K562 (cell line): ENCODE measurements around the gene DPM1. TPM values are rescaled to one million over a fixed set of nuclear protein-coding genes. Genes with fewer than 3 reads are reported as not detected.

Experiments
- ATAC-seq: fragments of 200-7000 bp; cut with Tn5 transposase; 3 replicates; pipeline ENCODE4 v1.9.1; 2020; ENCODE audit warnings: moderate library complexity
- BruUV-seq: library from RNA; stranded (reverse); fragments of 400-500 nt; replicated peaks from 2 replicates; lab custom pipeline; 2021; lab: Mats Ljungman, UMichigan
- CTCF ChIA-PET: fragments of 300-600 bp; formaldehyde crosslinking; extraction: SDS; loops from one replicate; lab custom pipeline; 2021; ENCODE audit warnings: low intra/inter-chr PET ratio; lab: Yijun Ruan, JAX
- POLR2A ChIA-PET: fragments of 300-600, 350-650 bp; sonication (Branson Sonifier 250); formaldehyde crosslinking; extraction: SDS; loops from one replicate; lab custom pipeline; 2021; ENCODE audit warnings: antibody characterized with exemption, inconsistent platforms; lab: Yijun Ruan, JAX
- DNase-seq, 4 experiments: peaks; one replicate each; pipeline versions ENCODE4 v3.0.0 to v3.0.0-alpha.2; 2011 to 2018; ENCODE audit warnings: low spot score in 3 of 4, mixed read lengths in 3 of 4; ENCODE audit errors: extremely low read depth in 1 of 4
- FAIRE-seq: peaks from 2 replicates; lab custom pipeline; 2011; peaks lifted over from hg19 to GRCh38; lab: Jason Lieb, UNC
- H2AFZ ChIP-seq: 2 replicates; pipeline ENCODE4 v1.6.0; 2011; ENCODE audit warnings: low read depth, low read length, control low read depth, inconsistent platforms
- H3K27ac ChIP-seq: fragments of 200-600 bp; 3 replicates; pipeline ENCODE4 v1.8.0; 2011; ENCODE audit warnings: low read depth, mild to moderate bottlenecking, control low read depth, inconsistent platforms, low read length, moderate library complexity, mixed read lengths; ENCODE audit errors: extremely low read depth
- H3K27me3 ChIP-seq, 2 experiments: fragments of 300-600 bp in 1 of 2; 2 replicates in 1 of 2; 3 replicates in 1 of 2; pipeline versions ENCODE4 v1.6.0 to v1.8.0; 2011; ENCODE audit warnings: inconsistent platforms in 2 of 2, low read length in 2 of 2, mild to moderate bottlenecking in 1 of 2, mixed read lengths in 1 of 2, moderate library complexity in 1 of 2; ENCODE audit not compliant: control insufficient read depth in 2 of 2, insufficient read depth in 2 of 2
- H3K36me3 ChIP-seq: fragments of 300-600 bp; 3 replicates; pipeline ENCODE4 v1.8.0; 2011; ENCODE audit warnings: mild to moderate bottlenecking, low read length, inconsistent platforms; ENCODE audit not compliant: control insufficient read depth, insufficient read depth
- H3K4me1 ChIP-seq, 2 experiments: fragments of 200-600 bp in 1 of 2; replicated peaks in 1 of 2; 2 replicates in 1 of 2; 3 replicates in 1 of 2; pipeline versions ENCODE4 v1.5.1 to v1.8.0; 2011; ENCODE audit warnings: inconsistent platforms in 2 of 2, low read length in 2 of 2, mild to moderate bottlenecking in 1 of 2, mixed read lengths in 1 of 2, moderate library complexity in 1 of 2; ENCODE audit not compliant: control insufficient read depth in 2 of 2, insufficient read depth in 2 of 2
- H3K4me2 ChIP-seq: 2 replicates; pipeline ENCODE4 v1.6.1; 2011; ENCODE audit warnings: low read length, control low read depth, inconsistent platforms, mixed read lengths; ENCODE audit not compliant: insufficient read depth
- H3K4me3 ChIP-seq: fragments of 200-600 bp; sonication (generic), shearing (Covaris generic); 2 replicates; pipeline ENCODE4 v1.5.1; 2016; ENCODE audit warnings: control low read depth, inconsistent platforms
- H3K79me2 ChIP-seq: fragments of 200-600 bp; 3 replicates; pipeline ENCODE4 v1.8.0; 2011; ENCODE audit warnings: low read length, inconsistent platforms; ENCODE audit not compliant: control insufficient read depth, insufficient read depth
- H3K9ac ChIP-seq, 2 experiments: 2 replicates each; pipeline versions ENCODE4 v1.6.0 to v1.6.1; 2011; ENCODE audit warnings: low read depth in 2 of 2, low read length in 2 of 2, control low read depth in 1 of 2, inconsistent platforms in 1 of 2, mild to moderate bottlenecking in 1 of 2, mixed read lengths in 1 of 2; ENCODE audit not compliant: insufficient read depth in 1 of 2
- H3K9me1 ChIP-seq: one replicate; pipeline ENCODE4 v1.6.0; 2011; ENCODE audit warnings: inconsistent platforms, mild to moderate bottlenecking, low read length, moderate library complexity; ENCODE audit not compliant: control insufficient read depth, insufficient read depth
- H3K9me3 ChIP-seq: replicated peaks from 2 replicates; pipeline ENCODE4 v1.5.1; 2011; ENCODE audit warnings: low read depth, low read length, inconsistent platforms; ENCODE audit not compliant: control insufficient read depth, insufficient read depth
- H4K20me1 ChIP-seq: replicated peaks from 2 replicates; pipeline ENCODE4 v1.6.1; 2011; ENCODE audit warnings: low read length, inconsistent platforms, mixed read lengths; ENCODE audit not compliant: control insufficient read depth, insufficient read depth
- CREB1 ChIP-seq, 2 experiments: sonication (generic) in 1 of 2; formaldehyde crosslinking in 1 of 2; IDR thresholded peaks; 2 replicates each; pipeline versions ENCODE4 v1.6.1 to v1.8.0; 2012 to 2022; ENCODE audit warnings: inconsistent platforms in 1 of 2, mild to moderate bottlenecking in 1 of 2, missing genetic modification reagents in 1 of 2, moderate library complexity in 1 of 2
- NCOA6 ChIP-seq: fragments of 450-650 bp; IDR thresholded peaks from 2 replicates; pipeline ENCODE4 v1.6.1; 2017; ENCODE audit warnings: mild to moderate bottlenecking
- ZNF316 ChIP-seq: fragments of 450-650 bp; IDR thresholded peaks from 2 replicates; pipeline ENCODE4 v1.6.1; 2016
- ZNF324 ChIP-seq: fragments of 250-450 bp; sonication (Bioruptor Pico); IDR thresholded peaks from 2 replicates; pipeline ENCODE4 v1.4.0; 2020; ENCODE audit warnings: mild to moderate bottlenecking
- WGBS: fragments of 100-300 bp; shearing (Covaris generic); methylation state at CpG from one replicate; pipeline ENCODE4 v1.1.6; 2016; ENCODE audit warnings: low coverage, mixed read lengths; ENCODE audit not compliant: insufficient coverage; ENCODE audit errors: missing lambda C conversion rate; 5-methylcytosine and 5-hydroxymethylcytosine counted together
- in situ Hi-C: fragments of 300-500 bp; cut with MboI; formaldehyde crosslinking; loops from 4 replicates; pipeline ENCODE4 v1.15.0; 2018; ENCODE audit warnings: inconsistent platforms, mixed read lengths
- intact Hi-C: fragments of 100-400 bp; cut with micrococcal nuclease; formaldehyde crosslinking; loops from 2 replicates; pipeline ENCODE4 v1.14.2; 2022
- polyA plus RNA-seq, 8 experiments: library from polyadenylated mRNA; depleted of rRNA in 4 of 8; stranded (reverse) in 5 of 8; unstranded in 3 of 8; fragments of >200 nt; fragmentation: Nextera tagmentation in 2 of 8; fragmentation: Illumina TruSeq in 1 of 8; extraction: Ambion mirVana in 2 of 8; extraction: Trizol in 1 of 8; gene quantifications; 2 replicates each; pipeline versions ENCODE4 v1.2.1 to v1.2.3, GENCODE V29; 2011 to 2014; ENCODE audit warnings: inconsistent platforms in 1 of 8, missing spikeins in 1 of 8
- total RNA-seq, 7 experiments: library from RNA; depleted of rRNA in 6 of 7; stranded (reverse); fragments of >200 nt in 6 of 7; fragmentation: Illumina TruSeq in 2 of 7; extraction: Trizol in 2 of 7; gene quantifications; 2 replicates each; pipeline versions ENCODE4 v1.2.1 to v1.2.3, GENCODE V29; 2011 to 2021; ENCODE audit warnings: low replicate concordance in 1 of 7
- TF ChIP-seq, protein P1 (sequence below), 3 experiments: fragments of 200-800 bp in 1 of 3; sonication (Bioruptor generic) in 1 of 3; sonication (generic) in 1 of 3; formaldehyde crosslinking in 1 of 3; IDR thresholded peaks; 2 replicates each; pipeline versions ENCODE4 v1.6.1 to v1.8.0; 2016 to 2022; ENCODE audit warnings: mild to moderate bottlenecking in 2 of 3, missing compliant biosample characterization in 2 of 3, missing genetic modification characterization in 2 of 3, missing genetic modification reagents in 1 of 3
- TF ChIP-seq, protein P2 (sequence below): fragments of 450-650 bp; formaldehyde crosslinking; IDR thresholded peaks from 2 replicates; pipeline ENCODE4 v1.4.0; 2020; ENCODE audit warnings: mild to moderate bottlenecking

The DPM1 gene
- total and polyA plus RNA-seq, 9 of the 15 experiments (the other 6 are each of a cell fraction or from before 2014, with no cell fraction given): 75.2 to 190 (median 153) TPM

DNA sequence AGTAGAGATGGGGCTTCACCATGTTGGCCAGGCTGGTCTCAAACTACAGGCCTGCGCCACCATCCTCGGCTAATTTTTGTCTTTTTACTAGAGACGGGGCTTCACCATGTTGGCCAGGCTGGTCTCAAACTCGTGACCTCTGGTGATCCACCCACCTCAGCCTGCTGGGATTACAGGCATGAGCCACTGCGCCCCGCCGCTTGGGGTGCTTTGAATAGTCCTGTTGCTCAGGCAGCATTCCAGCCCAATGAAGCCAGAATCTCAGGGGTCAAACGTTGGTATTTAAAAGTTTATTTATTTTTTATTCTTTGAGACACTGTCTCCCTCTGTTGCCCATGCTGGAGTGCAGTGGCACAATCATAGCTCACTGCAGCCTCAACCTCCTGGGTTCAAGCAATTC, 11.6 kb upstream of the DPM1 start:
- 2% methylated on average over 8 of the region's 8 CpGs for WGBS
- intact Hi-C loops: no loop called here
- H2AFZ ChIP-seq: no peak overlapping the region
- no peak overlapping the region for H3K27ac ChIP-seq
- H4K20me1 ChIP-seq: no peaks in the 10 kb centered on the region
- H3K36me3 ChIP-seq: no peaks in the 10 kb centered on the region
- in situ Hi-C loops: no loop called here
- no peak overlapping the region for H3K9ac ChIP-seq
- H3K27me3 ChIP-seq: peaks cover 27 to 39% of the 10 kb centered on the region in 2 experiments
- H3K79me2 ChIP-seq: no peaks in the 10 kb centered on the region
- no TSS peak for BruUV-seq
- H3K4me2 ChIP-seq: no peak overlapping the region
- no peaks in the 10 kb centered on the region for H3K9me3 ChIP-seq
- FAIRE-seq (no peak), DNase-seq (no peak)
- POLR2A ChIA-PET: interaction anchor here (0.7 kb wide), 1 partner anchor 318 kb away, joined by 3 read pairs; no protein-coding TSS in a partner anchor
- CTCF ChIA-PET: no interaction called here
- H3K9me1 ChIP-seq: no peaks in the 10 kb centered on the region
- no peak for TF ChIP-seq NCOA6
- TF ChIP-seq, protein P1, sequence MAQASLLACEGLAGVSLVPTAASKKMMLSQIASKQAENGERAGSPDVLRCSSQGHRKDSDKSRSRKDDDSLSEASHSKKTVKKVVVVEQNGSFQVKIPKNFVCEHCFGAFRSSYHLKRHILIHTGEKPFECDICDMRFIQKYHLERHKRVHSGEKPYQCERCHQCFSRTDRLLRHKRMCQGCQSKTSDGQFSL (CRISPR knock-in tag; IDR thresholded peaks at IDR 0.05): no peak
- TF ChIP-seq, protein P1 (tag; IDR thresholded peaks at IDR 0.05): no peak
- no peak for TF ChIP-seq CREB1 (IDR thresholded peaks at IDR 0.05)
- TF ChIP-seq CREB1 (CRISPR knock-in tag; IDR thresholded peaks at IDR 0.05): no peak
- TF ChIP-seq, protein P2, sequence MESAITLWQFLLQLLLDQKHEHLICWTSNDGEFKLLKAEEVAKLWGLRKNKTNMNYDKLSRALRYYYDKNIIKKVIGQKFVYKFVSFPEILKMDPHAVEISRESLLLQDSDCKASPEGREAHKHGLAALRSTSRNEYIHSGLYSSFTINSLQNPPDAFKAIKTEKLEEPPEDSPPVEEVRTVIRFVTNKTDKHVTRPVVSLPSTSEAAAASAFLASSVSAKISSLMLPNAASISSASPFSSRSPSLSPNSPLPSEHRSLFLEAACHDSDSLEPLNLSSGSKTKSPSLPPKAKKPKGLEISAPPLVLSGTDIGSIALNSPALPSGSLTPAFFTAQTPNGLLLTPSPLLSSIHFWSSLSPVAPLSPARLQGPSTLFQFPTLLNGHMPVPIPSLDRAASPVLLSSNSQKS (CRISPR knock-in tag): no peak
- no peak for TF ChIP-seq ZNF316
- TF ChIP-seq ZNF324: no peak
- TF ChIP-seq, all 486 proteins: peak for 0
- no peak overlapping the region for H3K4me3 ChIP-seq
- H3K4me1 ChIP-seq: no peaks in the 10 kb centered on the region; a peak in 2 of 5 replicates
- no peak for ATAC-seq
